H1 (cell line): ENCODE measurements around the gene DYSF. TPM values are rescaled to one million over a fixed set of nuclear protein-coding genes. Genes with fewer than 3 reads are reported as not detected.

Experiments
- HDAC6 ChIP-seq: IDR thresholded peaks from one replicate; pipeline ENCODE4 v1.7.1; 2012; ENCODE audit warnings: low read depth, mild to moderate bottlenecking, inconsistent platforms, low read length, moderate library complexity
- PHF8 ChIP-seq: fragments of 200-600 bp; sonication (generic); conservative IDR thresholded peaks from 2 replicates; pipeline ENCODE4 v1.7.1; 2012; ENCODE audit warnings: low read depth, mild to moderate bottlenecking, inconsistent platforms, low read length, moderate library complexity
- polyA plus RNA-seq, 7 experiments: library from polyadenylated mRNA; depleted of rRNA in 3 of 7; stranded (reverse) in 5 of 7; unstranded in 2 of 7; fragments of >200 nt in 5 of 7; fragments of 200-250 nt in 2 of 7; gene quantifications; 1 replicate in 5 of 7; 2 replicates in 1 of 7; 4 replicates in 1 of 7; pipeline versions ENCODE4 v1.2.1 to v1.2.3, GENCODE V29; 2011 to 2013; ENCODE audit warnings: missing spikeins in 2 of 7, mixed read lengths in 2 of 7
- total RNA-seq: library from RNA; stranded (reverse); fragmentation: NEBNext Ultra II Directional; extraction: Animal tissue kit (Norgen Biotek cat#: 25700); gene quantifications from 2 replicates; pipeline ENCODE4 v1.2.1, GENCODE V29; 2021

DYSF gene
- total and polyA plus RNA-seq, 2 of the 8 experiments (the other 6 are each of a cell fraction or from before 2014, with no cell fraction given): 5.8 to 7.1 TPM

- TF ChIP-seq HDAC6 (no peak), PHF8 (no peak)
- TF ChIP-seq, all 59 proteins: peak for 0
Measured at GRCh38 chr2:71595569-71595968, 142.2 kb downstream of the DYSF start (continued).
